ENCODE data around the gene PPM1J. TPM values are rescaled to one million over a fixed set of nuclear protein-coding genes. Genes with fewer than 3 reads are reported as not detected.

Gene PPM1J
- total RNA-seq, 1 experiment from 2014 or later: 0.69 TPM

DNA sequence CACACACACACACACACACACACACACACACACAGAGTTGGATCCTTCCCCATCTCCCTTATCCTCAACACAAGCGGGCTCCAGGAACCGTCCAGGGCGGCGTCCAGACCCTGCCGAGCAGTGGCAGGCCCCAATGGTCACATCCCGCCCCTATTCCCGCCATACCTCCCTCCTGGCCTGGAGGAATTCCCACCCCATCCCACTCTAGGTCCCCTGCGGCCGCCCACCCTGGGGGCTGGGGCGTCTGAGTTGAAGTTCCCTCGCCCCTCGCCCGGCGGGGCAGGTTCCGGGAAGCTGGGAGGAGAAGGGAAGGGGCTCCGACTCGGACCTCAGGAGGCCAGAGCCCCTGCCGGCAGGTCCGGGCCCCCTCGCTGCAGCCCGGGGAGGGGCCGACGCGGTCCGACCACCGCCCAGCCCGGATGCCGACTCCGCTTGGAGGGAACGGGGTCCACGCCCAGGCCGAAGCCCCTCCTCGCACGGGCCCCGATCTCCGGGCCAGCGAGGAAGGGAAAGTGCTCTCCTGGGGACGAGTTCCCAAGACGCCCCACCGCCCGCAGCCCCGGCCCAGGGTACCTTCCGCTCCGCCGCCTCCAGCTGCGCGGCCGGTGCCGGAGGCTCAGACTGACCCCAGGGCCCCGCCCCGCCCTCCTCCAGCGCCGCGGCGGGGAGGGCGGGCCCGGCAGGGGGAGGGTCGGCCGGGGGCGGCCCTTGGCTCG lies 8.5 kb downstream of the PPM1J start, which contains the start of gene RHOC:
RHOC (minus strand) TSS at position 623 of the 716 bp plus-strand sequence. CDS start 3,328 bp downstream, outside the sequence.
- DNase-seq (ENCODE audit: extremely low read depth, low read depth): peak; percentile 46

DNA sequence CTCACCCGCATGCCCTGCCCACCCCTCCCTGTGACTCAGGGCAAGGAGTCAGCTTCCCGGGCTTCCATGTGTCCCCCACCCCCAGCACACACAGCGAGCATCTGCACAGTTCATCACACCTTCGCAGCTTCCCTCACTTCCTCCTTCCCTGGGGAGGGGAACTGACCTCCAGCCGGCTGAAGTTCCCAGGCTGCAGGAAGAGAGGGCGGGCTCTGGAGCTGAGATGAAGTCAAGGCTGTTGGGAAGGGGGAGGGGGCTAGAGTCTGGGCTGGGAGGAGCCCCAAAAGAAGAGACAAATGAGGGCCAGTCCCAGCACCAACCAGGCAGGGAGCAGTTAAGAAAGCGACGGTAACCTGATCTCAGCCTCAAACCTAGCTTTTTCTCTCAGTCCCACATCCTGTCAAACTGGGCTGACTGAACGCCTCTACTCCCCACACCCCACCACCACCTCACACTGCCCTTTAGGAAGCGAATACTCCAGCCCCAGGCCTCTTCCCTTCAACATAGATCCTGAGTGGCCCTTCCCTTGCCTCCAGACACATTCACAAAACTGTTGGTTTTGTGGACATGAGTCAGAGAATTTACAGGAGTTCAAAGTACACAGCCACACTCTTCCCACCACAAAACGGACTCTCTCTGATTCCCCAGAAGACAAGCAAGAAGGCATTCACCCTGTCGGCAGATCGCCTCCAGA lies 10.1 kb downstream of the PPM1J start:
- peak; percentile 82 for DNase-seq (ENCODE audit: extremely low read depth, low read depth)

DNA sequence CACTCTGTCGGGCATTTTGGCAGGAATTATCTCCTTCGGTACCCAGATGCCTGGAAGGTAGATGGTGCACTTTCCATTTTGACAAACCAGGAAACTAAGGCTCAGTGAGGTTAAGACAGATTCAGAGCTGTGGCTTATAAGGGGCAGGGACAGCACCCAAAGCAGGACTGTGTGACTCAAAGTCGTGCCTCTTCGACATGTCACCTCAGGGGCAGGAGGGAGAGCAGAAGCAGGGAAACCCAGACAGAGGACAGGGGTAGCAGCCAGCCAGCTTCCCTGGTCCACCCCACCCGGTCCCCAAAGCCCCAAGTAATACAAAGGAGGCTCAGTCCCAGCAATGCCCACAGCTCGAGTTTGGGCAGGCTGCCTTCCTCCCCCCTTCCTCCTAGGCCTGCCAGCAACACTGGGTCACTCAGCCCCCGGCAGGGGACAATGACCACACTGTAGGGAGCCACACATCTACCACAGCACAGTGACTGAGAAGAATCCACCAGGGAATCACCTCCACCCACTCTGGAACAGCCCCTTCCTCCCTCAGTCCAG lies 10.7 kb downstream of the PPM1J start:
- no peak for DNase-seq (ENCODE audit: extremely low read depth, low read depth)

DNA sequence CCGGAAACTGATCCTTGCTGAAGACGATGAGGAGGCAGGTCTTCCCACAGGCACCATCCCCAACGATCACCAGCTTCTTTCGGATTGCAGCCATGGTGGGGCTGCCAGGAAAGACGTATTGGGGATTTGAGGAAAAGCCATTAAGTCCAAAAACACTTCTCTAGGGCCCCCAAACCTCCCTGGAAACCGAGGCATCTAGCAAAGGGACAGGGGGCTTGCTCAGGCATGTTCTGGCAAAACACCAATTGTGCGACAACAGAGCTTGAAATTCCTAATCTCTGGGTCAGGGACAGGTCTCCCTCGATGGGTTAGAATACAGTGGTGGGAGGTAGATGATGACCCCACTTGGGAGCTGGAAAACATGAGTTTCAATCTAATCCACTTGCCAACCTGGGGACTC lies 11.4 kb downstream of the PPM1J start:
- DNase-seq (ENCODE audit: extremely low read depth, low read depth): no peak

DNA sequence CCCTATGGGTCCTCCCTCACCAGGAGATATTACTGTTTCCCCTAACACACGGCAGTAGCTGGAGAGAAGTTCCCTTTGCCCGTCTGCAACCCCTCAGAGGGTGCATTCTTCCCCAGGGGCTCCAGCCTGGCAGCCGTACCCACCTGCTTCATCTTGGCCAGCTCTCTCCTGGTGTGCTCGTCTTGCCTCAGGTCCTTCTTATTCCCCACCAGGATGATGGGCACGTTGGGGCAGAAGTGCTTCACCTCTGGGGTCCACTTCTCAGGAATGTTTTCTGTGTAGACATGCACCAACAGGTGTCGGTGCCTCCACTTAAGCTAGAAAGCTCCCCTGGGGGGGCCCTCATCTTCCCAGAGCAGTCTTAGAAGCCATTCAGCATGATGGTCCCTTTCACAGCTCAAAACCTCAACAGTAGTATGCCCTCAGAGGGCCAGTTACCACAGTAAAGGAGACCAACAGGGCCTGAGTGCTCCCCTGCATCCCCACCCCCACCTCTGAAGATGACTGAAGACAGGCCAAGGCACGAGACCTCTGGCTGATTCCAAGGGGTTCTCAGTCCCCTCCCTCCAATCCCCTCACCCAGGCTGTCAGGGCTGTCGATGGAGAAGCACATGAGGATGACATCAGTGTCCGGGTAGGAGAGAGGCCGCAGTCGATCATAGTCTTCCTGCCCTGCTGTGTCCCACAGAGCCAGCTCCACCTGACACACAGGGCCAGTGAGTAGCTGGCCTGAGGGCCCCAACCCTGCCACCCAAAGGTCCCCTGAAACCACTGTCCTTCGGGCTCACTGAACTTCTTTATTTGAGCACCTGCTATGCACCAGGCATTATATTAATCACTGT lies 12.5 kb downstream of the PPM1J start:
- DNase-seq (ENCODE audit: extremely low read depth, low read depth): no peak

DNA sequence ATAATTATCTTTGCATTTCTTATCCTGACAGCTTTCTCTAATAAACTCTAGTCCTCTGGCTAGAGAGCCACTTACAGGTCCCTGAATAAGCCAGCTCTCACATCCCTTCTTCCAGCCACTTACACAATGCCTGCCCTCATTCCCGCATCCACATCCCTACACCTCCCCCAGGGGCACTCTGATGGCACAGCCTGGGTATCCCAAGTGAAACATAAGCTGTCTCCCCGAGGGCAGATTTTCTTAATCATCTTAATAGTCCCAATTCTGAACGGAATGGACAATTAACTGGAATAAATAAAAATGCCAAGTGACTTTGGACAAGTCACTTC lies 13.1 kb downstream of the PPM1J start:
- DNase-seq (ENCODE audit: extremely low read depth, low read depth): no peak

DNA sequence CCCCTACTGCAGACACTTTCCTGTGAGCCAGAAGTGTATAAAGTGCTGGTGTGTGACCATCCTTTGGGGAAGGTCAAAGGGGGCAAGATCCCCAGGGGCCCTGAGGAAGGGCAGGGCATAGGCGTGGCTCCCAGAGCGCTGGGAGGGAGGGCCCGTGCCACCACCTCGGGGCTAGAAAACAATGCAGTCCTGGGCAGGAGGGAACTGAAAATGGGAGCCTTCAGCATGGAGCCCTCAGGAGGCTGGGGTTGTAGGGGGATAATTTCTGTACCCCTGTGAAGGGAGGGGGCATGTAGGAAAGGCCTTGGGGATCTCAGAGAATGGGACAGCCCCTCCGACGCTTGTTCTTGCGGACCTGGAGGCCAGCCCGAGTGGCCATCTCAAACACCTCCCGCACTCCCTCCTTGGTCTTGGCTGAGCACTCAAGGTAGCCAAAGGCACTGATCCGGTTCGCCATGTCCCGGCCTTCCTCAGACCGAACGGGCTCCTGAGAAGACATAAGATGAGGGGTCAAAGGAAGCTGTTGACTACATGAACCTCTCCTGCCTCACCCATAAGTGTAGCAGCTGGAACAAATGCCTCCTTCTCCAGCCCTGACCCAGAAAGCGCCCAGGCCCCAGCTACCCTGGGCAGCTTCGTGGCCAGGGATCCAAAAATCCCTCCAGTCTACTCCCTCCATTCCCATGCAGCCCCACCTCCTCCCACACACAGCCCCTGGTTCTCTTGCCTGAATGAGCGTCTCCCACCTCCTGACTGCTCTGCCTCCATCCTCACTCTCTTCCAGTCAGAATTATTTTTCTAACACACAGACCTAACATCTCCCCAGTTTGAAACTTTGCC lies 13.7 kb downstream of the PPM1J start:
- no peak for DNase-seq (ENCODE audit: extremely low read depth, low read depth)

DNA sequence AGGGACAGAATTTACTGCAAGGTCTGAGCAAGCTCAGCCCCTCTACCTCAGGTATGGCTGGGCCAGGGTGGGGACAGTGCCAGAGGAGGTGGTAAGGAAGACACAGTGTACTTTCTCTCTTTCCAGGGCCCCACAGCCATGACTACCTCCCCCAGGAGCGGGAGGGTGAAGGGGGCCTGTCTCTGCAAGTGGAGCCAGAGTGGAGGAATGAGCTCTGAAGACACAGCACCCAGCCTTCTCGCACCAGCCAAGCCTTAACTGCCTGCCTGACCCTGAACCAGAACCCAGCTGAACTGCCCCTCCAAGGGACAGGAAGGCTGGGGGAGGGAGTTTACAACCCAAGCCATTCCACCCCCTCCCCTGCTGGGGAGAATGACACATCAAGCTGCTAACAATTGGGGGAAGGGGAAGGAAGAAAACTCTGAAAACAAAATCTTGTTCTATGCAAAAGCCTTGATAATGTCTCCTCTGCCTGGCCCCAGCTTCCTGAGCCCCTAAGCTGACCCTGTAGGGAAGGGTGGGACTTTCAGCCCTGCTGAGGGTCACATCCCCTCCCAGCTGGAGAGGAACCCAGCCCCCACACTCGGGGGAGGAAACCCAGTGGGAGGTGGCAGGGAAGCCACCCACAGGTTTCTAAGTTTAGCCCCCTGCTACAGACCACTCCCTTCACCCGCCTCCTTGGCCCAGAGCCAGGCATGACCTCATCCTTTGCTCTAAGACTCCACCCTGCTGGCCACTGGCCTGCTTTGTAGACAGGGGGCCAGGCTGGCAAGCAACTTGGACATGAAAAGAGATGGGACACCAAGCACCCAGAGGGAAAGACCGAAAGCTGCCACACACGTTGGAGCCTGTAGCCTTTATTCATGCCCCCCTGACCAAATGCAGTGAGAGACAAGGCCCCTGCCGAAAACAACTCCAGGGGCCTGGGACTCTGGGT lies 14.6 kb downstream of the PPM1J start:
- DNase-seq (ENCODE audit: extremely low read depth, low read depth): peak; percentile 78

DNA sequence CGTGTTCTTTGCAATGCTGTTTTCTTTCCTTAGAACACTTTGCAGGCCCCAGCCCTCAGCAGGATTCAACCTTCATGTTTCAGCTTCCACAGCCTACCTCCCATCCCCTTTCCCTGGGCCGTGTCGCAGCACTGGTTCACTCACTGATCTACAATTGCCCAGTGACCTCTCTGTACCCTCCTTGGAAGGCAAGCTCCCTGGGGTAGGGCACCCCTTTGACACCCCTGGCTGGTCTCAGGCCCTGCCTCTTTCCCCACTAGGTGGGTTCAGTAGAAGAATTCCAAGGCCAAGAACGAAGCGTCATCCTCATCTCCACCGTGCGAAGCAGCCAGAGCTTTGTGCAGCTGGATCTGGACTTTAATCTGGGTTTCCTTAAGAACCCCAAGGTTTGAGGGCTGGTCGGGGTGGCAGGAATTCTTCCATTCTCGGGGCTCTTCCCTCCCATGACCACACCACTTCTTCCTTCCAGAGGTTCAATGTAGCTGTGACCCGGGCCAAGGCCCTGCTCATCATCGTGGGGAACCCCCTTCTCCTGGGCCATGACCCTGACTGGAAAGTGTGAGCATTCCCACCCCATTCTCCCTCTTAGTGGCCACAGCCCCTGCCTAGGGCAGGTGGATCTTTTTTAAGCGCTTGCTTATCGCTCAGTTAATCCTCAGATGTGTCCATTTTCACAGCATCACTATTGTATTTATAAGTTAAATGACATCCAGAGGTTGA lies 15.5 kb downstream of the PPM1J start:
- no peak for DNase-seq (ENCODE audit: extremely low read depth, low read depth)

DNA sequence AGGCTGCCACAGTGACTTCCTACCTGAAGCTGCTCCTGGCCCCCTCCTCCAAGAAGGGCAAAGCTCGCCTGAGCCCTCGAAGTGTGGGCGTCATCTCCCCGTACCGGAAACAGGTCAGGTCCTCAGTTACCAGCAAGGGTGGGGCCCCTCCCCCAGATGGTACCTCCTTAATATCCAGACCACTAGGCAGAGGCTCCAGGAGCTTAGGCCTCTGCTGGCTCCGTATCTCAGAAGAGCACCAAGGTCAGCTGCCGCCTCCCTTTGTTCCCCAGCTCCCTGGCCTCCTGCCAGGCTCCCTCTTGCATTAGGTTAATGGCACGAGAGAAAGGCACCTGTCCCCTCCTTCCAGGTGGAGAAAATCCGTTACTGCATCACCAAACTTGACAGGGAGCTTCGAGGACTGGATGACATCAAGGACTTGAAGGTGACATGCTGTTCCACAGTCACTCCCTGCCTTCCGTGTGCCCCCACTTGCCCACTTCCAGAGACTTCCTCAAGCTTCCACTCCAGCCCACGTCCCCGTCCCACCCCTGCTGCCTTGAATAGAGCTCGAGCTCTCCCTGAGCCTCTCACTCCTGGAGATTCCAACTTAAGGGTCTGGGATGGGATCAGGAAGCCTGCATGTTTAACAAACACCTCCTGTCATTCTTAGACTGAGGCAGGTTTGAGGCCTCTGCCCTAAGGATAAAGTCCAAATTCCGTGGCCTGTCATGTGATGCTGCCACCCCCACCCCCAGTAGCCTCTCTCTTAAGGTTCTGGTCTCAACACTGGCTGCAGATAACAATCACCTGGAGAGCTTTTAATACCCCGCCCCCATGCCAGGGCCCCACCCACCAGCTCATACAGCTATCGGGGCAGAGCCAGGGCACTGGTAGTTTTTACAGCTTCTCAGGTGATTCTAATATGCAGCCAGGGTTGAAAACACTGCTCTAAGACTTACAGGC lies 16.5 kb downstream of the PPM1J start:
- no peak for DNase-seq (ENCODE audit: extremely low read depth, low read depth)

DNA sequence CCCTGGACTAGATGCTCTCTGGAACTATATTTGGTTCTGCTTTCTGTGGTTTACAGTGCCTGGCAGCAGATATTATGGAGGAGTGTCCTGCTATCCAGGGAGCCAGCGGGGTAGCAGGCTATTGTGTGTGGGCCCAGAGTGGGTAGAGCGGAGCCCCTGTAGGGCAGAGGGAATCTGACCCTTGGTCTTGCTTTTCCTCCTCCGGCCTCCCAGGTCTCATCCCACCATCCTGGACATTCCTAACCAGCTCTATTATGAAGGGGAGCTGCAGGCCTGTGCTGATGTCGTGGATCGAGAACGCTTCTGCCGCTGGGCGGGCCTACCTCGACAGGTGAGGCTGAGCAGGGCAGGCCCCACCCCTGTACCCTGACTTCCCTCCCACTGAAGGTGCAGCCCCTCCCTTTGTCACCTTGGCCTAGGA lies 17.3 kb downstream of the PPM1J start:
- DNase-seq (ENCODE audit: extremely low read depth, low read depth): no peak

DNA sequence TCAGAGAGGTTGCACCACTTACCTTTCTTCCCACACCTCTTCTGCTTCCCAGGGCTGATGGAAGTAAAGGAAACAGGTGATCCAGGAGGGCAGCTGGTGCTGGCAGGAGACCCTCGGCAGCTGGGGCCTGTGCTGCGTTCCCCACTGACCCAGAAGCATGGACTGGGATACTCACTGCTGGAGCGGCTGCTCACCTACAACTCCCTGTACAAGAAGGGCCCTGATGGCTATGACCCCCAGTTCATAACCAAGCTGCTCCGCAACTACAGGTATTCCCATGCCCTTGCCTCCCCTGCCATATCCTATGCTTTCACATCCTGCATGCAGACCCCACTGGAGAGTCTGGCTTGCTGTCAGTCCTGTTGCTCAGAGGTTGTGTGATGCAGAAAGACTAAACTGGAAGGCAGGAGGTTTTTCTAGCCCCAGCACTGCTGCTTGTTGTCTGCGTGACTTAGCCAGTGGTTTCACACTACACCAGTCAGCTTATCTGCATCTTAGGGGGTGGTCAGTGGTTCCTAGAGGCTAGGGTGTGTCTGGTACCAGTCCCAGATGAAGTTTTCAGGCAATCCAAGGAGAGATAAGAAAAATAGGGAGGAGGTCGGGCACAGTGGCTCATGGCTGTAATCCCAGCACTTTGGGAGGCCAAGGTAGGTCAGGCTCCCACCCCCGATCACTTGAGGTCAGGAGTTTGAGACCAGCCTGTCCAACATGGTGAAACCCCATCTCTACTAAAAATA lies 18.4 kb downstream of the PPM1J start:
- no peak for DNase-seq (ENCODE audit: extremely low read depth, low read depth)

DNA sequence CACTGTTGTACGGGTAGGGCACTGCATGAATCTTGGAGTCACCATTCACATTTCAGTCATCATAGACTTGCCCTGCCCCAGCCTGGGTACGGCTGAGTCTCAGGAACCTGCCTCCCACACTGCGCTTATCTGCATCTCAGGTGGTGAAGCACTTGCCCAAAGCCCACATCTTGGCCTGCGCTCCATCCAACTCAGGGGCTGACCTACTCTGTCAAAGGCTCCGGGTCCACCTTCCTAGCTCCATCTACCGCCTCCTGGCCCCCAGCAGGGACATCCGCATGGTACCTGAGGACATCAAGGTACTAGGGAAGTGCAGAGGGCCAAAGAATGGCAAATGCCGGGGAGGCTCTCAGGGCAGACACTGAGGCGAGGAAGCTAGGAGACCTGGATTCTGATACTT lies 19.9 kb downstream of the PPM1J start:
- DNase-seq (ENCODE audit: extremely low read depth, low read depth): no peak

DNA sequence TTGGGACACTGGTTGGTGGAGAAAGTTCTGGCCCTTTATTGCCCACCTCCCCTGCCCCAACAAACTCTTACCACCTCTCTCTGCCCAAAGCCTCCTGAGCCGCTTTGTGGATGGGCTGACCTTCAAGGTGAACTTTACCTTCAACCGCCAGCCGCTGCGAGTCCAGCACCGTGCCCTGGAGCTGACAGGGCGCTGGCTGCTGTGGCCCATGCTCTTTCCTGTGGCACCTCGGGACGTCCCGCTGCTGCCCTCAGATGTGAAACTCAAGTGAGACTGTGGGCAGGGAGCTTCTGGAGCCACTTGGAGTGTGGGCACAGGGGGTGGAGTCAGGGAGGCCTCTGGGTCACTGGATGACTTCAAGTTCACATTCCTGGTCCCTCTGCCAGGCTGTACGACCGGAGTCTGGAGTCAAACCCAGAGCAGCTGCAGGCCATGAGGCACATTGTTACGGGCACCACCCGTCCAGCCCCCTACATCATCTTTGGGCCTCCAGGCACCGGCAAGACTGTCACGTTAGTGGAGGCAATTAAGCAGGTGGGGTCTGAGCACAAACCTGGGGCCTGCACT lies 20.7 kb downstream of the PPM1J start:
- no peak for DNase-seq (ENCODE audit: extremely low read depth, low read depth)

DNA sequence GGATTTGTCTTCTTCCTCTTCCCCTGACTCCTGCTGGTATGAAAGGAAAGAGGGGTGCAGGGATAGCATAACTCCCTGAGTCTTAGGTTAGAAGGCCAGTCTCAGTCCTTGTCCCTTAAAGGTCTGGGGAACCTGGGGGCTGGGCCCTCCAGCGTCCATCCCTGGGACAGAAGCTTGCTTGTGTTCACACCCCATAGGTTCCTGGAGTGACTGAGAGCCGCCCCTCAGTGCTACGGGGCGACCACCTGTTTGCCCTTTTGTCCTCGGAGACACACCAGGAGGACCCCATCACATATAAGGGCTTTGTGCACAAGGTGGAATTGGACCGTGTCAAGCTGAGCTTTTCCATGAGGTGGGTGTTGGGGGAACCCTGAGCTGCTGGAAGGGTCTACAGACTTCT lies 21.3 kb downstream of the PPM1J start:
- no peak for DNase-seq (ENCODE audit: extremely low read depth, low read depth)

DNA sequence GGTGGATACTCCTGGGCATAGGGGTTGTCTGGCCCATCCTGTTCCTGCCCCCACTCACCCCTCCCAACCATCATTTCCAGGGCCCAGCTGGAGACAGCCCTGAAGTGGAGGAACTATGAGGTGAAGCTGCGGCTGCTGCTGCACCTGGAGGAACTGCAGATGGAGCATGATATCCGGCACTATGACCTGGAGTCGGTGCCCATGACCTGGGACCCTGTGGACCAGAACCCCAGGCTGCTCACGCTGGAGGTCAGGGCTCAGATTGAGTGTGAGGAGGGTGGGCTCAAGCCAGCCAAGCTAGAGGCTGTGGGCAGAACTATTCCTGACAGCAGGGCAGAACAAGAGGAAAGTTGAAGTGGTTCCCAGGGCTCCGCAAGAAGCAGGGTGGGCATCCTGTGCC lies 22.5 kb downstream of the PPM1J start:
- no peak for DNase-seq (ENCODE audit: extremely low read depth, low read depth)

Data from NCI-H460 (cell line).